ENCODE data around the gene B3GALT4.

The B3GALT4 gene

GRCh38 chr6:33294086-33294823 is 17.3 kb downstream of the B3GALT4 start:
- peaks cover 20% of the 10 kb centered on the region for H3K4me1 ChIP-seq (ENCODE audit: insufficient read depth, low read length, severe bottlenecking)
- no peaks in the 10 kb centered on the region for H3K9me3 ChIP-seq (ENCODE audit: low read length)
- H3K4me3 ChIP-seq (ENCODE audit: low read depth, low read length, poor library complexity, severe bottlenecking): no peak overlapping the region
- no peak overlapping the region for H3K4me2 ChIP-seq (ENCODE audit: low read length)
- peaks cover 32% of the 10 kb centered on the region; the same call in 1 of the 2 replicates for H3K36me3 ChIP-seq (ENCODE audit: insufficient read depth, low read length)
- no peaks in the 10 kb centered on the region for H3K27me3 ChIP-seq (ENCODE audit: insufficient read depth, low read length)
- no peaks in the 10 kb centered on the region for H4K20me1 ChIP-seq (ENCODE audit: insufficient read depth, low read length)
- H3K9ac ChIP-seq (ENCODE audit: low read length): no peak overlapping the region
- no peak overlapping the region for H3K27ac ChIP-seq (ENCODE audit: low read depth, low read length, poor library complexity, severe bottlenecking)
- no peak overlapping the region for H2AFZ ChIP-seq (ENCODE audit: low read length)
- TF ChIP-seq EZH2 (IDR thresholded peaks at IDR 0.05; ENCODE audit: borderline replicate concordance, low read length) (no peak), CTCF (IDR thresholded peaks at IDR 0.05; ENCODE audit: low read length) (no peak)
- H3F3A ChIP-seq (ENCODE audit: insufficient read depth, low read length): no peaks in the 10 kb centered on the region
- no peaks in the 10 kb centered on the region for H3K9me2 ChIP-seq (ENCODE audit: low read depth, low read length)
- peaks cover 11% of the 10 kb centered on the region for H3K79me2 ChIP-seq (ENCODE audit: insufficient read depth, low read length)

GRCh38 chr6:33295621-33296369 is 18.9 kb downstream of the B3GALT4 start:
- no peak overlapping the region for H3K27ac ChIP-seq (ENCODE audit: low read depth, low read length, poor library complexity, severe bottlenecking)
- TF ChIP-seq CTCF (IDR thresholded peaks at IDR 0.05; ENCODE audit: low read length): no peak
- TF ChIP-seq EZH2 (IDR thresholded peaks at IDR 0.05; ENCODE audit: borderline replicate concordance, low read length): no peak
- no peak overlapping the region for H3K4me2 ChIP-seq (ENCODE audit: low read length)
- H3K9me2 ChIP-seq (ENCODE audit: low read depth, low read length): no peaks in the 10 kb centered on the region
- H3F3A ChIP-seq (ENCODE audit: insufficient read depth, low read length): no peaks in the 10 kb centered on the region
- H3K4me1 ChIP-seq (ENCODE audit: insufficient read depth, low read length, severe bottlenecking): peaks cover 17% of the 10 kb centered on the region
- no peaks in the 10 kb centered on the region for H3K27me3 ChIP-seq (ENCODE audit: insufficient read depth, low read length)
- no peak overlapping the region for H2AFZ ChIP-seq (ENCODE audit: low read length)
- no peaks in the 10 kb centered on the region; the same call in 1 of the 2 replicates for H3K79me2 ChIP-seq (ENCODE audit: insufficient read depth, low read length)
- no peak overlapping the region for H3K9ac ChIP-seq (ENCODE audit: low read length)
- H4K20me1 ChIP-seq (ENCODE audit: insufficient read depth, low read length): no peaks in the 10 kb centered on the region
- H3K36me3 ChIP-seq (ENCODE audit: insufficient read depth, low read length): peaks cover 30% of the 10 kb centered on the region; the same call in 1 of the 2 replicates
- no peaks in the 10 kb centered on the region for H3K9me3 ChIP-seq (ENCODE audit: low read length)
- H3K4me3 ChIP-seq (ENCODE audit: low read depth, low read length, poor library complexity, severe bottlenecking): no peak overlapping the region

GRCh38 chr6:33296797-33297405 is 20.0 kb downstream of the B3GALT4 start:
- H2AFZ ChIP-seq (ENCODE audit: low read length): no peak overlapping the region
- H3F3A ChIP-seq (ENCODE audit: insufficient read depth, low read length): 0 out of 2 replicates have a peak, but pooled peaks cover 5% of the 10 kb centered on the region
- H4K20me1 ChIP-seq (ENCODE audit: insufficient read depth, low read length): no peaks in the 10 kb centered on the region
- peaks cover 26% of the 10 kb centered on the region; the same call in 1 of the 2 replicates for H3K36me3 ChIP-seq (ENCODE audit: insufficient read depth, low read length)
- H3K9me3 ChIP-seq (ENCODE audit: low read length): no peaks in the 10 kb centered on the region
- H3K27ac ChIP-seq (ENCODE audit: low read depth, low read length, poor library complexity, severe bottlenecking): no peak overlapping the region
- no peak overlapping the region for H3K4me3 ChIP-seq (ENCODE audit: low read depth, low read length, poor library complexity, severe bottlenecking)
- H3K79me2 ChIP-seq (ENCODE audit: insufficient read depth, low read length): no peaks in the 10 kb centered on the region
- peaks cover 13% of the 10 kb centered on the region for H3K4me1 ChIP-seq (ENCODE audit: insufficient read depth, low read length, severe bottlenecking)
- H3K9ac ChIP-seq (ENCODE audit: low read length): no peak overlapping the region
- peak overlapping the region; percentile 70; the same call in 1 of the 2 replicates for H3K4me2 ChIP-seq (ENCODE audit: low read length)
- H3K9me2 ChIP-seq (ENCODE audit: low read depth, low read length): no peaks in the 10 kb centered on the region
- no peak for TF ChIP-seq CTCF (IDR thresholded peaks at IDR 0.05; ENCODE audit: low read length)
- TF ChIP-seq EZH2 (IDR thresholded peaks at IDR 0.05; ENCODE audit: borderline replicate concordance, low read length): no peak
- no peaks in the 10 kb centered on the region for H3K27me3 ChIP-seq (ENCODE audit: insufficient read depth, low read length)
